ENCODE measurements around the gene NTM. TPM values are rescaled to one million over a fixed set of nuclear protein-coding genes. Genes with fewer than 3 reads are reported as not detected.

Gene NTM
- total RNA-seq, 1 experiment from 2014 or later: not detected

- H3K9me2 ChIP-seq (ENCODE audit: insufficient read depth): no peaks in the 10 kb centered on the region
- H3K4me2 ChIP-seq (ENCODE audit: low read length): no peak overlapping the region
- RAD21 ChIA-PET (ENCODE audit: low non-redundant PET in 1 of 2, low total read pairs in 2 of 2, uncharacterized antibody in 2 of 2, unreplicated experiment in 2 of 2): no interaction called here
- ATAC-seq: no peak
- POLR2A ChIA-PET: no interaction called here
- CTCF ChIA-PET: no interaction called here
- TF ChIP-seq, protein P1, sequence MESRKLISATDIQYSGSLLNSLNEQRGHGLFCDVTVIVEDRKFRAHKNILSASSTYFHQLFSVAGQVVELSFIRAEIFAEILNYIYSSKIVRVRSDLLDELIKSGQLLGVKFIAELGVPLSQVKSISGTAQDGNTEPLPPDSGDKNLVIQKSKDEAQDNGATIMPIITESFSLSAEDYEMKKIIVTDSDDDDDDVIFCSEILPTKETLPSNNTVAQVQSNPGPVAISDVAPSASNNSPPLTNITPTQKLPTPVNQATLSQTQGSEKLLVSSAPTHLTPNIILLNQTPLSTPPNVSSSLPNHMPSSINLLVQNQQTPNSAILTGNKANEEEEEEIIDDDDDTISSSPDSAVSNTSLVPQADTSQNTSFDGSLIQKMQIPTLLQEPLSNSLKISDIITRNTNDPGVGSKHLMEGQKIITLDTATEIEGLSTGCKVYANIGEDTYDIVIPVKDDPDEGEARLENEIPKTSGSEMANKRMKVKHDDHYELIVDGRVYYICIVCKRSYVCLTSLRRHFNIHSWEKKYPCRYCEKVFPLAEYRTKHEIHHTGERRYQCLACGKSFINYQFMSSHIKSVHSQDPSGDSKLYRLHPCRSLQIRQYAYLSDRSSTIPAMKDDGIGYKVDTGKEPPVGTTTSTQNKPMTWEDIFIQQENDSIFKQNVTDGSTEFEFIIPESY (IDR thresholded peaks at IDR 0.05; ENCODE audit: extremely low read depth, insufficient replicate concordance, low read length): no peak
- TF ChIP-seq SP1 (IDR thresholded peaks at IDR 0.05; ENCODE audit: low read depth) (no peak), SRF (IDR thresholded peaks at IDR 0.05; ENCODE audit: low read depth) (no peak), FOSL1 (IDR thresholded peaks at IDR 0.05; ENCODE audit: low read depth) (no peak), JUND (IDR thresholded peaks at IDR 0.05) (no peak), YY1 (IDR thresholded peaks at IDR 0.05; ENCODE audit: extremely low read depth, insufficient replicate concordance, low read depth, low read length) (no peak), MAX (IDR thresholded peaks at IDR 0.05) (no peak), EZH2phosphoT487 (IDR thresholded peaks at IDR 0.05; ENCODE audit: borderline replicate concordance) (no peak), ATF3 (IDR thresholded peaks at IDR 0.05) (no peak), REST (IDR thresholded peaks at IDR 0.05; ENCODE audit: low read depth) (no peak)
- intact Hi-C loops (cut with micrococcal nuclease): no loop called here
- H3K9me3 ChIP-seq (ENCODE audit: control insufficient read depth in 1 of 2, insufficient read depth in 1 of 2, low read depth in 1 of 2, low read length in 2 of 2): peaks cover 0 to 31% of the 10 kb centered on the region in 2 experiments; a peak in 2 of 4 replicates
- H3K79me2 ChIP-seq (ENCODE audit: insufficient read depth, low read length): no peaks in the 10 kb centered on the region
- H2AFZ ChIP-seq (ENCODE audit: low read depth, low read length, poor library complexity, severe bottlenecking): no peak overlapping the region
- no peaks in the 10 kb centered on the region for H3K36me3 ChIP-seq (ENCODE audit: control insufficient read depth in 1 of 2, insufficient read depth in 2 of 2, low read length in 2 of 2)
- H3K4me1 ChIP-seq (ENCODE audit: control insufficient read depth in 1 of 2, insufficient read depth in 2 of 2, low read length in 2 of 2): no peaks in the 10 kb centered on the region
- H3K4me3 ChIP-seq (replicated peaks in 1 of 2; ENCODE audit: low read depth in 1 of 2, low read length in 2 of 2): no peak overlapping the region
- no peak overlapping the region for H3K27ac ChIP-seq (ENCODE audit: low read depth, low read length)
- no TSS peak for BruUV-seq (replicated peaks)
- no peak overlapping the region for H3K9ac ChIP-seq (ENCODE audit: low read length)
- no peaks in the 10 kb centered on the region for H3K27me3 ChIP-seq (ENCODE audit: insufficient read depth, low read length)
- DNase-seq (ENCODE audit: low read depth, low spot score): no peak
- H4K20me1 ChIP-seq (ENCODE audit: insufficient read depth): no peaks in the 10 kb centered on the region
These were observed 724.2 kb downstream of the NTM start for GRCh38 chr11:132094598-132094997.

All from HCT116 (cell line).